Skeletal muscle satellite cell (primary cell): ENCODE results near the gene ALDOB. TPM values are rescaled to one million over a fixed set of nuclear protein-coding genes. Genes with fewer than 3 reads are reported as not detected.

Source experiments
- H3K27me3 ChIP-seq: 2 replicates; pipeline ENCODE4 v1.7.0; 2013; ENCODE audit warnings: low read length; ENCODE audit not compliant: control insufficient read depth, insufficient read depth
- H3K36me3 ChIP-seq: 2 replicates; pipeline ENCODE4 v1.7.0; 2013; ENCODE audit warnings: mild to moderate bottlenecking, control low read depth, low read length; ENCODE audit not compliant: insufficient read depth
- H3K4me1 ChIP-seq: 2 replicates; pipeline ENCODE4 v1.7.0; 2013; ENCODE audit warnings: low read length; ENCODE audit not compliant: control insufficient read depth, insufficient read depth
- H3K4me2 ChIP-seq: 2 replicates; pipeline ENCODE4 v1.7.0; 2013; ENCODE audit warnings: mild to moderate bottlenecking, low read length
- H3K4me3 ChIP-seq: 2 replicates; pipeline ENCODE4 v1.7.0; 2013; ENCODE audit warnings: low read length
- H3K9ac ChIP-seq: 2 replicates; pipeline ENCODE4 v1.7.0; 2013; ENCODE audit warnings: mild to moderate bottlenecking, low read depth, low read length, moderate library complexity
- H3K9me3 ChIP-seq: replicated peaks from 2 replicates; pipeline ENCODE4 v1.7.0; 2013; ENCODE audit warnings: mild to moderate bottlenecking, control low read depth, low read length
- small RNA-seq: library from RNA; depleted of rRNA; stranded (forward); fragments of <200 nt; gene quantifications from one replicate; pipeline ENCODE3, GENCODE V24; 2012

ALDOB gene

GRCh38 chr9:101376111-101376848, 59.3 kb downstream of the ALDOB start:
- no peaks in the 10 kb centered on the region for H3K9me3 ChIP-seq
- no peaks in the 10 kb centered on the region for H3K36me3 ChIP-seq
- H3K27me3 ChIP-seq, result no peaks in the 10 kb centered on the region
- H3K4me2 ChIP-seq, result no peak overlapping the region
- no peak overlapping the region for H3K9ac ChIP-seq
- peaks cover 7% of the 10 kb centered on the region for H3K4me1 ChIP-seq
- no peak overlapping the region for H3K4me3 ChIP-seq

- H3K27me3 ChIP-seq, result no peaks in the 10 kb centered on the region
- H3K4me1 ChIP-seq, result peaks cover 7% of the 10 kb centered on the region
- no peak overlapping the region for H3K4me2 ChIP-seq
- H3K9me3 ChIP-seq, result no peaks in the 10 kb centered on the region
- H3K36me3 ChIP-seq, result no peaks in the 10 kb centered on the region
- H3K9ac ChIP-seq, result no peak overlapping the region
- H3K4me3 ChIP-seq, result no peak overlapping the region
Measured at GRCh38 chr9:101375546-101375945, 60.0 kb downstream of the ALDOB start.

GRCh38 chr9:101372327-101373118, 63.1 kb downstream of the ALDOB start:
- Histone ChIP-seq H3K4me1 (peaks cover 7% of the 10 kb centered on the region), H3K4me2 (no peak overlapping the region), H3K36me3 (no peaks in the 10 kb centered on the region), H3K9me3 (no peaks in the 10 kb centered on the region), H3K27me3 (no peaks in the 10 kb centered on the region), H3K9ac (no peak overlapping the region), H3K4me3 (no peak overlapping the region)

DNA sequence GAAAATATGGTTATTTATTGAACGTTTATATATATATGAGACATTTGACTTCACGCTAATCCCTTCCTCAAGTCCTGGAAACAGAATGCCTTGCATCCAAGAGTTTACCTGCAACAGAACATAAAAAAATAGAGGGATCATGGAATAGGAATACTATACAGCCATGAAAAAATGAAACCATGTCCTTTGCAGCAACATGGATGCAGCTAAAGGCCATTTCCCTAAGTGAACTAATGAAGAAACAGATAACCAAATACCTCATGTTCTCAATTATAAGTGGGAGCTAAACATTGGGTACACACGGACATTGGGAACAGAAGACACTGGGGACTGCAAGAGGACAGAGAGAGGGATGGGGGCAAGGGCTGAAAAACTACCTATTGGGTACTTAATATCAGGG, 63.8 kb downstream of the ALDOB start:
- H3K4me2 ChIP-seq, result no peak overlapping the region
- H3K9ac ChIP-seq, result no peak overlapping the region
- no peaks in the 10 kb centered on the region for H3K9me3 ChIP-seq
- no peaks in the 10 kb centered on the region for H3K36me3 ChIP-seq
- H3K27me3 ChIP-seq, result no peaks in the 10 kb centered on the region
- H3K4me1 ChIP-seq, result peaks cover 6% of the 10 kb centered on the region
- no peak overlapping the region for H3K4me3 ChIP-seq

Small RNAs within 50 kb of the gene (small RNA-seq; reads per million reads assigned to genes)
- gene AL353621.2, result not detected
